ENCODE results near the gene ICAM4.

The ICAM4 gene

DNA sequence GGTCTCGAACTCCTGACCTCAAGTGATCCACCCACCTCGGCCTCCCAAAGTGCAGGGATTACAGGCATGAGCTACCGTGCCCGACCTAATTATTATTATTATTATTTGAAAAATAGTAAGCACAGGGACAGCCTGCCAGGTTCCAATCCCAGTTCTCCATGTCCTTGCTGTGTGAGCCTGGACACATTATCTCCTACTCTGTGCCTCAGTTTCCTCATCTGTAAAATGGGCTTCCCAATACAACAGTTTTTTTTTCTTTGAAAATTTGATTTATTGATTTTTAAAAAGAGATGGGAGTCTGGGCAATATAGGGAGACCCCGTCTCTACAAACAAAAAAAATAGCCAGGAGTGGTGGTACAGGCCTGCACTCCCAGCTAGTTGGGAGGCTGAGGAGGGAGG lies 19.6 kb downstream of the ICAM4 start:
- Histone ChIP-seq H4K20me1 (ENCODE audit: insufficient read depth, low read length) (no peaks in the 10 kb centered on the region), H3K4me1 (ENCODE audit: low read length) (no peaks in the 10 kb centered on the region), H3K79me2 (ENCODE audit: low read length) (no peaks in the 10 kb centered on the region), H3K9ac (ENCODE audit: low read length) (no peak overlapping the region), H3K9me3 (ENCODE audit: insufficient read depth, low read length) (no peaks in the 10 kb centered on the region), H3K4me2 (ENCODE audit: low read length) (no peak overlapping the region), H3K4me3 (ENCODE audit: low read length) (no peak overlapping the region), H2AFZ (ENCODE audit: low read depth, low read length) (no peak overlapping the region), H3K36me3 (replicated peaks; ENCODE audit: low read depth, low read length) (no peaks in the 10 kb centered on the region), H3K27ac (ENCODE audit: low read length) (no peak overlapping the region), H3K27me3 (ENCODE audit: low read depth, low read length) (no peaks in the 10 kb centered on the region)
- TF ChIP-seq EZH2phosphoT487 (IDR thresholded peaks at IDR 0.05; ENCODE audit: low read depth): no peak
- TF ChIP-seq, protein P1, sequence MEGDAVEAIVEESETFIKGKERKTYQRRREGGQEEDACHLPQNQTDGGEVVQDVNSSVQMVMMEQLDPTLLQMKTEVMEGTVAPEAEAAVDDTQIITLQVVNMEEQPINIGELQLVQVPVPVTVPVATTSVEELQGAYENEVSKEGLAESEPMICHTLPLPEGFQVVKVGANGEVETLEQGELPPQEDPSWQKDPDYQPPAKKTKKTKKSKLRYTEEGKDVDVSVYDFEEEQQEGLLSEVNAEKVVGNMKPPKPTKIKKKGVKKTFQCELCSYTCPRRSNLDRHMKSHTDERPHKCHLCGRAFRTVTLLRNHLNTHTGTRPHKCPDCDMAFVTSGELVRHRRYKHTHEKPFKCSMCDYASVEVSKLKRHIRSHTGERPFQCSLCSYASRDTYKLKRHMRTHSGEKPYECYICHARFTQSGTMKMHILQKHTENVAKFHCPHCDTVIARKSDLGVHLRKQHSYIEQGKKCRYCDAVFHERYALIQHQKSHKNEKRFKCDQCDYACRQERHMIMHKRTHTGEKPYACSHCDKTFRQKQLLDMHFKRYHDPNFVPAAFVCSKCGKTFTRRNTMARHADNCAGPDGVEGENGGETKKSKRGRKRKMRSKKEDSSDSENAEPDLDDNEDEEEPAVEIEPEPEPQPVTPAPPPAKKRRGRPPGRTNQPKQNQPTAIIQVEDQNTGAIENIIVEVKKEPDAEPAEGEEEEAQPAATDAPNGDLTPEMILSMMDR (IDR thresholded peaks at IDR 0.05; ENCODE audit: low read depth, low read length): no peak

DNA sequence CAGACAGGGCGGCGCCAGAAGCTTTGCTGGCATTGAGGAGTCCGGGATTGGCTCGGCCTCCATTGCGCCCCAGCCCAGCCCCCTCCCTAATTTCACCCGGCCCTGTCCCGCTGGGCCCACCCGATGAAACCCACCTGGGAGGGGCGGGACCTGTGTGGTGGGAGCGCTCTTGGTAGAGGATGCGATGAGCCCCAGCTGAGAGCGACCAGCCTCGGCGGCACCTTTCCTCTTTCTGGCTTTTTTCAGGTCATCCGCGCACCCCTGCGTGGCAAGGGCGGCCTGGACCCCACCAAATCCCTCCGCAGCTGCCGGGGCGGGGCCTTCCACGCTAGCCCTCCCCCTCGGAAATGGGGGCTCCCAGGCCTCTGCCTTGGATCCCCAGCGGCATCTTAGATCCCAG lies 22.7 kb downstream of the ICAM4 start, which contains the start of gene ZGLP1:
TSS of gene ZGLP1 (minus strand) at position 393 of the 400 bp plus-strand sequence.
- no peak within 1 kb of the TSS for H3K9ac ChIP-seq (ENCODE audit: low read length)
- no peaks in the 10 kb centered on the region for H4K20me1 ChIP-seq (ENCODE audit: insufficient read depth, low read length)
- no peaks in the 10 kb centered on the region for H3K27me3 ChIP-seq (ENCODE audit: low read depth, low read length)
- no peak within 1 kb of the TSS for H2AFZ ChIP-seq (ENCODE audit: low read depth, low read length)
- no peak within 1 kb of the TSS for H3K27ac ChIP-seq (ENCODE audit: low read length)
- no peak within 1 kb of the TSS for H3K4me3 ChIP-seq (ENCODE audit: low read length)
- H3K4me1 ChIP-seq (ENCODE audit: low read length): no peaks in the 10 kb centered on the region
- H3K79me2 ChIP-seq (ENCODE audit: low read length): no peaks in the 10 kb centered on the region
- no peaks in the 10 kb centered on the region for H3K36me3 ChIP-seq (replicated peaks; ENCODE audit: low read depth, low read length)
- no peak within 1 kb of the TSS for H3K4me2 ChIP-seq (ENCODE audit: low read length)
- no peaks in the 10 kb centered on the region for H3K9me3 ChIP-seq (ENCODE audit: insufficient read depth, low read length)
- TF ChIP-seq, protein P1 (IDR thresholded peaks at IDR 0.05; ENCODE audit: low read depth, low read length): no peak
- TF ChIP-seq EZH2phosphoT487 (IDR thresholded peaks at IDR 0.05; ENCODE audit: low read depth): no peak

DNA sequence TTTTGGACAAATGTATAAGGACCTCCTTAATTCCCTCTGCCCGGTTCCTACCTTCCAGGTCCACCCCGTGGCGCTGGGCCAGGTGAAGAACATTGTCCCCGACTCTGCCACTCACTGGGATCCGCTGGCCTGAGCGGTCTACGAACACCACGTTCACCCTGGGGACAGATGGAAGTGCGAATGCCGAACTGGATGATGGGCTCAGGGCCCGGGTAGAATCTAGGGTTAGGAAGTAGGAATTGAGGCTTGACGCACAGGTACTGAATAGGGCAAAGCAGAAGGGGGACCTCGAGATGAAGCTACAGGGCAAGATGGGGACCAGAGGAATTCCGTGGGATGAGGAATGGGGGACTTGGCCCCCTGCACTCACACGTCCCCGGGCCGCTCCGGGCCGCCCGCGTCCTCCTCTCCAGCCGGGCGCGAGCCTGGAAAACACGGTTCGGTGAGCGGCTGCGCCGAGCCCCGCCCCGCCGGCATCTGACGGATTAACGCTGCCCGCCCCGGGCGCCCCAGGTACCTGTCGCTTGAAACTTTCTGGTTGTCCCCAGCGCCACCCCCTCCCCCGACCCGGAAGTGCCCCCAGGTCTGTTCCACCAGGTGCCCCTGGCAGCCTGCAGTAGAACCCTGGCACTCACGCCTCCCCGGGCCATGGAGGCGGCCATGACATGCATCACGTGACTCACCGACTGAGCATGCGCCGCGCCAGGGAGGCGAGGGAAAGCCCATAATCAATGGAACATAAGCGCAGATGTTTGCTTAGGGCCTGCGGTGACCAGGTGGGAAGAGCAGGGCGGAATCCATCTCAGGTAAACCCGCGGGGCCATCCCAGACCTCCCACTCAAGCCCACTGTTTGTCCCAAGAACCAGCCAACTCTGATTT lies 28.8 kb downstream of the ICAM4 start, which contains the start of gene FDX2:
TSS of gene FDX2 (minus strand) at position 681 of the 880 bp plus-strand sequence. CDS start at position 662, 19 bp downstream.
- Histone ChIP-seq H3K79me2 (ENCODE audit: low read length) (peaks cover 3% of the 10 kb centered on the region; the same call in 1 of the 2 replicates), H3K4me2 (ENCODE audit: low read length) (peak within 1 kb of the TSS; percentile 96), H3K27me3 (ENCODE audit: low read depth, low read length) (no peaks in the 10 kb centered on the region), H3K4me1 (ENCODE audit: low read length) (peaks cover 11% of the 10 kb centered on the region), H3K9ac (ENCODE audit: low read length) (peak within 1 kb of the TSS; percentile 53), H3K36me3 (replicated peaks; ENCODE audit: low read depth, low read length) (peaks cover 29% of the 10 kb centered on the region), H2AFZ (ENCODE audit: low read depth, low read length) (peak within 1 kb of the TSS; percentile 61), H3K9me3 (ENCODE audit: insufficient read depth, low read length) (no peaks in the 10 kb centered on the region), H3K4me3 (ENCODE audit: low read length) (peak within 1 kb of the TSS; percentile 84), H3K27ac (ENCODE audit: low read length) (peak within 1 kb of the TSS; percentile 32), H4K20me1 (ENCODE audit: insufficient read depth, low read length) (no peaks in the 10 kb centered on the region)
- TF ChIP-seq EZH2phosphoT487 (IDR thresholded peaks at IDR 0.05; ENCODE audit: low read depth): no peak
- TF ChIP-seq, protein P1 (IDR thresholded peaks at IDR 0.05; ENCODE audit: low read depth, low read length): no peak

Data from OCI-LY3 (cell line).